Neuronal stem cell (in vitro differentiated cells): Measurements from ENCODE around the gene SCYGR1.

Experiments
- DNase-seq: peaks from one replicate; pipeline ENCODE4 v3.0.0-alpha.2; 2013; ENCODE audit warnings: low spot score
- H2AFZ ChIP-seq: one replicate; pipeline ENCODE4 v1.6.1; 2013; ENCODE audit warnings: mild to moderate bottlenecking, low read length, inconsistent platforms
- H2AK5ac ChIP-seq: 2 replicates; pipeline ENCODE4 v1.6.1; 2013; ENCODE audit warnings: low read depth, mild to moderate bottlenecking, inconsistent platforms, low read length, moderate library complexity, mixed read lengths
- H2BK120ac ChIP-seq: 2 replicates; pipeline ENCODE4 v1.6.1; 2013; ENCODE audit warnings: low read depth, mild to moderate bottlenecking, inconsistent platforms, low read length, moderate library complexity, mixed read lengths
- H2BK12ac ChIP-seq: one replicate; pipeline ENCODE4 v1.6.1; 2013; ENCODE audit warnings: low read length, inconsistent platforms
- H2BK15ac ChIP-seq: 2 replicates; pipeline ENCODE4 v1.6.1; 2013; ENCODE audit warnings: mild to moderate bottlenecking, low read length, inconsistent platforms, mixed read lengths
- H2BK5ac ChIP-seq: one replicate; pipeline ENCODE4 v1.6.1; 2013; ENCODE audit warnings: inconsistent platforms, mild to moderate bottlenecking, low read length, moderate library complexity
- H3K14ac ChIP-seq: one replicate; pipeline ENCODE4 v1.6.1; 2013; ENCODE audit warnings: low read length, inconsistent platforms
- H3K18ac ChIP-seq: 2 replicates; pipeline ENCODE4 v1.6.1; 2013; ENCODE audit warnings: low read length, inconsistent platforms
- H3K23ac ChIP-seq: 2 replicates; pipeline ENCODE4 v1.6.1; 2013; ENCODE audit warnings: low read depth, mild to moderate bottlenecking, mixed read lengths, low read length, inconsistent platforms; ENCODE audit not compliant: poor library complexity
- H3K27ac ChIP-seq: replicated peaks from 3 replicates; pipeline ENCODE4 v1.5.1; 2013; ENCODE audit warnings: low read length, inconsistent platforms
- H3K27me3 ChIP-seq, 3 experiments: 2 replicates each; pipeline ENCODE4 v1.6.1; 2013; ENCODE audit warnings: low read length in 3 of 3, mild to moderate bottlenecking in 2 of 3, inconsistent platforms in 1 of 3, low read depth in 1 of 3, mixed read lengths in 1 of 3, moderate library complexity in 1 of 3; ENCODE audit not compliant: control insufficient read depth in 3 of 3, insufficient read depth in 3 of 3
- H3K36me3 ChIP-seq, 2 donors: replicated peaks in 1 of 2; 2 replicates each; pipeline ENCODE4 v1.6.1; 2013; ENCODE audit warnings: low read length in 2 of 2; ENCODE audit not compliant: control insufficient read depth in 2 of 2, insufficient read depth in 2 of 2
- H3K4ac ChIP-seq: 2 replicates; pipeline ENCODE4 v1.6.1; 2013; ENCODE audit warnings: inconsistent platforms, mild to moderate bottlenecking, low read length, moderate library complexity
- H3K4me1 ChIP-seq, 2 donors: 1 replicate in 1 of 2; 2 replicates in 1 of 2; pipeline ENCODE4 v1.6.1; 2013; ENCODE audit warnings: low read length in 2 of 2, low read depth in 1 of 2; ENCODE audit not compliant: control insufficient read depth in 2 of 2, insufficient read depth in 1 of 2
- H3K4me2 ChIP-seq: one replicate; pipeline ENCODE4 v1.6.1; 2013; ENCODE audit warnings: mild to moderate bottlenecking, low read length, inconsistent platforms; ENCODE audit not compliant: insufficient read depth, poor library complexity, severe bottlenecking
- H3K4me3 ChIP-seq, 2 donors: 2 replicates each; pipeline ENCODE4 v1.5.1; 2013; ENCODE audit warnings: low read length in 2 of 2, mild to moderate bottlenecking in 2 of 2, inconsistent platforms in 1 of 2, moderate library complexity in 1 of 2
- H3K79me1 ChIP-seq: one replicate; pipeline ENCODE4 v1.6.1; 2013; ENCODE audit warnings: low read depth, mild to moderate bottlenecking, inconsistent platforms, low read length, moderate library complexity
- H3K9ac ChIP-seq: one replicate; pipeline ENCODE4 v1.6.1; 2013; ENCODE audit warnings: mild to moderate bottlenecking, low read depth, low read length, inconsistent platforms; ENCODE audit not compliant: poor library complexity
- H3K9me3 ChIP-seq, 2 donors: replicated peaks in 1 of 2; 2 replicates each; pipeline versions ENCODE3 to v1.6.1; 2013; ENCODE audit warnings: low read length in 2 of 2, mild to moderate bottlenecking in 2 of 2, inconsistent platforms in 1 of 2, low read depth in 1 of 2, mixed read lengths in 1 of 2, moderate library complexity in 1 of 2; ENCODE audit not compliant: control insufficient read depth in 2 of 2, insufficient read depth in 1 of 2
- H4K8ac ChIP-seq: one replicate; pipeline ENCODE4 v1.6.1; 2013; ENCODE audit warnings: low read depth, mild to moderate bottlenecking, inconsistent platforms, low read length, moderate library complexity
- H4K91ac ChIP-seq: one replicate; pipeline ENCODE4 v1.6.1; 2013; ENCODE audit warnings: low read length, low read depth, mild to moderate bottlenecking, inconsistent platforms; ENCODE audit not compliant: poor library complexity
- whole genome bisulfite sequencing, 2 donors: extraction: QIAGEN DNeasy Blood & Tissue Kit; methylation state at CpG; one replicate each; pipeline ENCODE4 v1.1.7; 2013; ENCODE audit warnings: missing lambda C conversion rate in 2 of 2, mixed read lengths in 1 of 2; ENCODE audit not compliant: insufficient read length in 2 of 2, insufficient replicate concordance in 1 of 2; ENCODE audit errors: extremely low coverage in 2 of 2; 5-methylcytosine and 5-hydroxymethylcytosine counted together

SCYGR1 gene

DNA sequence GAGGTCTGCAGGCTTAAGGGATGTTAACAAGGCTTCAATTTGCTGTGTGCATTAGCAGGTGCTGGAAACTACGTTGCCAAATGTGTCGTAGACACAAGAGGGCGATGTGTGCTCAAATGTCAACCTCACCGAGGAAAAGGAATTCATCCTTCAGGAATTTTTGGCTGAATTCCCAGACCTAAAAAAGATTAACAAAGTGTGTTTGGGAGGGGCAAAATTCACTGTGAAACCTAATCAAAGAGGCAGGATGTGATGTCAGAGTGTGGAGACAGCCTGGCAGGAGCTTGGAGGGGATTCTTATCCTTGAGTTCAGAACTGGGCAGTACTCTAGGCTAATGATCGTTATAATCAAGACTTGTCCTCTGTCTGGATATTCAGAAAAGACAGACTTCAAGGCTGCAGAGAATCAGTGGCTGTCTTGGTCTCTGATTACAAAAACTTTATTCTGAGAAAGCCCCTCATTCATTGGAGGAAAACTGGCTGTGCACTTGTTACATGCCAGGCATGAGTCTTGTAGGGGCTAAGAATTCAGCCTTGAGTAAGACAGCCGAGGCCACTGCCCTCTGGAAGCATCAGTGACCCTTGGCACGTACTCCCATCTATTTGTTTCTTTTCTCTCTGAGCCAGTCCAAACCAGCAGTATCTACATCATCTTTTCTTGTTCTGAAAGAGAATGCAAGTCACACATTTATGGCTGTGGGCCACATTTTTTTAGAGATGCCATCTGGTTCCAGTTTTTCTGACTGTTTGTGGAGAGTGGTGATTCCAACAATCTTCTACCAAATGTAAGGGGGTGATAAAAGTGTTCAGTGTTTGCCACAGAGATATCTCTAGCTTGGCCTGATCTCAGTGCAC lies 18.7 kb upstream of the SCYGR1 start:
- H3K23ac ChIP-seq: no peak overlapping the region
- H3K27me3 ChIP-seq: no peaks in the 10 kb centered on the region
- H3K9me3 ChIP-seq: no peaks in the 10 kb centered on the region
- no peaks in the 10 kb centered on the region for H3K36me3 ChIP-seq
- H3K4me1 ChIP-seq: peaks cover 3 to 7% of the 10 kb centered on the region in 2 donors
- H2BK15ac ChIP-seq: no peak overlapping the region
- H4K8ac ChIP-seq: no peak overlapping the region
- no peak overlapping the region for H3K4ac ChIP-seq
- H3K27ac ChIP-seq: no peak overlapping the region
- H3K18ac ChIP-seq: no peak overlapping the region
- H2BK12ac ChIP-seq: no peak overlapping the region
- WGBS, 2 donors: no CpG with 5 or more reads among the region's 7 CpGs
- peak; percentile 65 for DNase-seq
- no peak overlapping the region for H3K4me3 ChIP-seq
- H2AFZ ChIP-seq: peak overlapping the region; percentile 66
- no peak overlapping the region for H3K9ac ChIP-seq
- H3K14ac ChIP-seq: no peak overlapping the region
- no peak overlapping the region for H4K91ac ChIP-seq
- no peak overlapping the region for H2BK120ac ChIP-seq
- no peak overlapping the region for H2BK5ac ChIP-seq
- H3K79me1 ChIP-seq: no peaks in the 10 kb centered on the region
- H3K4me2 ChIP-seq: no peak overlapping the region
- no peak overlapping the region for H2AK5ac ChIP-seq

DNA sequence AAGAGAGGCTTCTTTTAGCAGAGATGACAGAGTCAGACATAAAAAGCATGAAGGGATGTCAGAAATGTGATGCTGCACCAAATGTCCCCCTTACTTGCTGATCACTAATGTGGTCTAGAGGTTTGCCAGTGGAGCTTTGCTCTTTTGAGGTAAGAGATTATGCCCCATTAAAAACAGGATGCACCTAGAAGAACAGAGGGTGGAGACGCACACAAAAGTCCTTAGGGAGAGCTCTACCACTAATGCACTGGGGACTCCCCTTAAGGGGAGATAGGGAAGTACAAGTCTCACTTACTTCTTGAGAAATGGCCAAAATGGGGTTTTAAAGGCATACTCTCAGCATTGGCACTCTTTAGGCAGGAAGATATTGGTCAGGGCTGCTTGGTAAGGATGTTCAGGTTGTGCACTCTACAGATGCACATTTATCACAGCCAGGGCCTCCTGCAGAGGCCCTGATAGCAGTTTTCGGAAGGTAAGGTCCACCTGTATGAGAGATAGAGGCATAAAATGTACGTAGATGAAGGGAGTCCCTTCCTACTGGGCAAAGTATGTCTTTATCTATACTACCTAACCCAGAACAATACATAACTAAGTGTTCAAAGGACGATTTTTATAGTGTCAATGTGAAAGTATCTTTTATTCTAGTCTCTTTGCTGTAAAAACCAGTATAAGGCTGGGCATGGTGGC lies 17.0 kb upstream of the SCYGR1 start:
- no peak overlapping the region for H3K4me2 ChIP-seq
- H3K36me3 ChIP-seq: no peaks in the 10 kb centered on the region
- H3K27me3 ChIP-seq: no peaks in the 10 kb centered on the region
- no peak overlapping the region for H4K8ac ChIP-seq
- H2AFZ ChIP-seq: no peak overlapping the region
- no peak overlapping the region for H2BK12ac ChIP-seq
- no peak overlapping the region for H3K18ac ChIP-seq
- no peak overlapping the region for H4K91ac ChIP-seq
- no CpG with 5 or more reads among the region's 4 CpGs for WGBS, 2 donors
- no peak overlapping the region for H2BK15ac ChIP-seq
- H2BK120ac ChIP-seq: no peak overlapping the region
- H3K4me3 ChIP-seq: no peak overlapping the region
- H2AK5ac ChIP-seq: no peak overlapping the region
- no peak for DNase-seq
- no peaks in the 10 kb centered on the region for H3K79me1 ChIP-seq
- no peaks in the 10 kb centered on the region for H3K9me3 ChIP-seq
- H2BK5ac ChIP-seq: no peak overlapping the region
- H3K27ac ChIP-seq: no peak overlapping the region
- H3K9ac ChIP-seq: no peak overlapping the region
- H3K14ac ChIP-seq: no peak overlapping the region
- H3K23ac ChIP-seq: no peak overlapping the region
- no peak overlapping the region for H3K4ac ChIP-seq
- H3K4me1 ChIP-seq: peaks cover 3 to 7% of the 10 kb centered on the region in 2 donors

DNA sequence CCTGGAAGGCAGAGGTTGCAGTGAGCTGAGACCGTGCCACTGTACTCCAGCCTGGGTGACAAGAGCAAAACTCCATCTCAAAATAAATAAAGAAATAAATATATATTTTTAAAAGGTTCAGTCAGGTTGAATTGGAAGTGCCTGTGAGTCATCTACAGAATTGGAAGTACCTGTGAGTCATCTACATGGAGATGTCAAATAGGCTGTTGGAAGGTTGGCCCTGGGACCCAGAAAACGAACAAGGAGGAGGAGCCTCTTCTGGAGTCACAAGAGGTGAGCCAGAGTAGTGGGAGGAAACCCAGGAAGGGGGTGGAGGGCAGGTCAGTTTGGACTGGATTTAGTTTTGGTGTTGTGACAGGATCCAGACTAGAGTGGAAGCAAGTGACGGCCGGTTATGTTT lies 15.2 kb upstream of the SCYGR1 start:
- H3K14ac ChIP-seq: no peak overlapping the region
- no peak overlapping the region for H2AK5ac ChIP-seq
- no peaks in the 10 kb centered on the region for H3K27me3 ChIP-seq
- H2BK15ac ChIP-seq: no peak overlapping the region
- no peak overlapping the region for H3K4ac ChIP-seq
- H3K4me3 ChIP-seq: no peak overlapping the region
- no CpG with 5 or more reads among the region's 4 CpGs for WGBS, 2 donors
- no peaks in the 10 kb centered on the region for H3K9me3 ChIP-seq
- no peak overlapping the region for H2BK120ac ChIP-seq
- H3K36me3 ChIP-seq: no peaks in the 10 kb centered on the region
- H2BK5ac ChIP-seq: no peak overlapping the region
- no peaks in the 10 kb centered on the region for H3K79me1 ChIP-seq
- no peak overlapping the region for H3K27ac ChIP-seq
- H2AFZ ChIP-seq: no peak overlapping the region
- H4K8ac ChIP-seq: no peak overlapping the region
- no peak overlapping the region for H3K9ac ChIP-seq
- H3K23ac ChIP-seq: no peak overlapping the region
- peaks cover 3 to 7% of the 10 kb centered on the region in 2 donors for H3K4me1 ChIP-seq
- H3K18ac ChIP-seq: no peak overlapping the region
- DNase-seq: no peak
- no peak overlapping the region for H2BK12ac ChIP-seq
- H4K91ac ChIP-seq: no peak overlapping the region
- no peak overlapping the region for H3K4me2 ChIP-seq

DNA sequence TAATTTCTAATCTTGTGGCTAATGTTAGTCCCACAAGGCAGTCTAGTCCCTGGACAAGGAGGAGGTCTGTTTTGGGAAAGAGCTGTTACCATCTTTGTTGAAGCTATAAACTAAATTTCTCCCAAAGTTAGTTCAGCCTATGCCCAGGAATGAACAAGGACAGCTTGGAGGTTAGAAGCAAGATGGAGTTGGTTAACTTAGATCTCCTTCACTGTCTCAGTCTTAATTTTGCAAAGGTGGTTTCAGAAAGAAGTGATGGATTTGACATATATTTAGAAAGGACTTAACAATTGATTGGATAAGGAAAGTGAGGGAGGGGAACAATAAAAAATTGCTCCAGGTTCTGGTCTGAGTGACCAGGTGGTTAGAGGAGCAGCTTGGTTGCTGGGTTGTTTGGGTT lies 14.6 kb upstream of the SCYGR1 start:
- no peak overlapping the region for H2BK5ac ChIP-seq
- no peak overlapping the region for H2BK15ac ChIP-seq
- H2BK12ac ChIP-seq: no peak overlapping the region
- no peak overlapping the region for H3K4me3 ChIP-seq
- no peak overlapping the region for H3K27ac ChIP-seq
- no peak overlapping the region for H4K8ac ChIP-seq
- no peaks in the 10 kb centered on the region for H3K36me3 ChIP-seq
- H3K4me2 ChIP-seq: no peak overlapping the region
- H4K91ac ChIP-seq: no peak overlapping the region
- H3K4ac ChIP-seq: no peak overlapping the region
- H3K79me1 ChIP-seq: no peaks in the 10 kb centered on the region
- H2AK5ac ChIP-seq: no peak overlapping the region
- H3K4me1 ChIP-seq: peaks cover 2 to 7% of the 10 kb centered on the region in 2 donors
- H2BK120ac ChIP-seq: no peak overlapping the region
- H2AFZ ChIP-seq: no peak overlapping the region
- H3K9me3 ChIP-seq: no peaks in the 10 kb centered on the region
- H3K23ac ChIP-seq: no peak overlapping the region
- H3K18ac ChIP-seq: no peak overlapping the region
- H3K14ac ChIP-seq: no peak overlapping the region
- no peak for DNase-seq
- peaks cover 0 to 1% (median 0%) of the 10 kb centered on the region in 3 experiments for H3K27me3 ChIP-seq
- no peak overlapping the region for H3K9ac ChIP-seq
